ENCODE measurements around the gene EXD3. TPM values are rescaled to one million over a fixed set of nuclear protein-coding genes. Genes with fewer than 3 reads are reported as not detected.

Gene EXD3
- total RNA-seq, 1 experiment from 2014 or later: 15.3 TPM

DNA sequence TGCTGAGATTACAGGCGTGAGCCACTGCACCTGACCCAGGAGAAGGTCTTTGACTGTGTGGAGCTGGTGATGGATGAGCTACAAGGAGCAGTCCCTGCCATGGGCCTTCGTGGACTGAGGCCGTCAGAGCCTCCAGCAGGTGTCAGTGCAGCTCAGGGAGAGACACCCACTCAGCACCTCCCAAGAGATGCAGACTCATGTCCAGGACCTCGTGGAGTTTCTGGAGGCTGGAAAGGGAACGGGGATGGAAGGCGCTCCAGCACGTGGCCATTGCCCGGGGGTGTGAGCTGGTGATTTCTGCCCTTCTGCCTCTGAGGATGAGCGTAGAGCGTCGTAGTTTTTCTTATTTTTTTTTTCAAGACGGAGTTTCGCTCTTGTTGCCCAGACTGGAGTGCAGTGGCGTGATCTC is 136.0 kb downstream of the EXD3 start:
- H3K9me3 Mint-ChIP-seq: peaks cover 4 to 7% of the 10 kb centered on the region in 2 experiments
- Histone ChIP-seq H2BK20ac (ENCODE audit: low read depth, low read length, poor library complexity, severe bottlenecking) (no peak overlapping the region), H2AFZ (ENCODE audit: low read length) (no peak overlapping the region), H3K23ac (ENCODE audit: insufficient read length, low read depth, low read length) (no peak overlapping the region), H2BK12ac (ENCODE audit: insufficient read length, low read depth, low read length) (no peak overlapping the region), H2BK15ac (ENCODE audit: low read depth, low read length) (no peak overlapping the region), H3K23me2 (ENCODE audit: insufficient read length, low read depth, low read length, poor library complexity, severe bottlenecking) (no peaks in the 10 kb centered on the region), H4K91ac (ENCODE audit: insufficient read length, low read depth, low read length) (no peak overlapping the region), H3K27me3 (ENCODE audit: insufficient read depth, low read length) (no peaks in the 10 kb centered on the region), H2AK5ac (ENCODE audit: insufficient read length, low read length) (no peak overlapping the region), H3K4me1 (ENCODE audit: insufficient read depth, low read length) (no peaks in the 10 kb centered on the region), H3K14ac (ENCODE audit: insufficient read depth, low read length) (no peak overlapping the region), H3K4ac (ENCODE audit: low read depth, low read length) (no peak overlapping the region), H4K8ac (replicated peaks; ENCODE audit: insufficient read length, low read depth, low read length) (no peak overlapping the region), H3T11ph (ENCODE audit: low read length) (no peak overlapping the region), H3K9me3 (ENCODE audit: control insufficient read depth, low read depth, low read length) (no peaks in the 10 kb centered on the region), H4K5ac (ENCODE audit: insufficient read length, low read depth, low read length) (no peak overlapping the region), H3K9ac (ENCODE audit: extremely low read depth, insufficient read length, low read length) (no peak overlapping the region), H3K79me2 (ENCODE audit: insufficient read depth, low read length) (no peaks in the 10 kb centered on the region), H3K56ac (ENCODE audit: insufficient read length, low read depth, low read length) (no peak overlapping the region), H3K27ac (ENCODE audit: insufficient read length, low read depth, low read length) (no peak overlapping the region), H4K20me1 (ENCODE audit: control insufficient read depth, insufficient read depth, insufficient read length) (no peaks in the 10 kb centered on the region), H2BK5ac (ENCODE audit: insufficient read length, low read length) (no peak overlapping the region), H3K79me1 (ENCODE audit: insufficient read depth, low read depth, low read length, poor library complexity, severe bottlenecking) (no peaks in the 10 kb centered on the region), H2BK120ac (ENCODE audit: low read depth, low read length, poor library complexity, severe bottlenecking) (no peak overlapping the region), H3K18ac (ENCODE audit: insufficient read length, low read depth, low read length) (no peak overlapping the region), H3K4me2 (ENCODE audit: insufficient read depth, insufficient read length, low read length) (no peak overlapping the region)
- peaks cover 28% of the 10 kb centered on the region for H3K27me3 Mint-ChIP-seq (ENCODE audit: low read depth)
- H3K4me1 Mint-ChIP-seq: peaks cover 0 to 4% of the 10 kb centered on the region in 2 experiments; a peak in 1 of 4 replicates
- H3K36me3 Mint-ChIP-seq (ENCODE audit: insufficient read depth in 1 of 3, low read depth in 3 of 3): peaks cover 4% of the 10 kb centered on the region in 3 experiments; a peak in 5 of 7 replicates
- no peak overlapping the region; a peak in 1 of 7 replicates for H3K27ac Mint-ChIP-seq
- peak overlapping the region in 1 of 2 experiments; percentile 25; a peak in 2 of 5 replicates for H3K4me3 Mint-ChIP-seq
- no CpG with 5 or more reads among the region's 14 CpGs for WGBS (ENCODE audit: extremely low coverage, insufficient read length, low lambda C conversion rate)
- DNase-seq: peak; percentile 82
- TF ChIP-seq, protein P1, sequence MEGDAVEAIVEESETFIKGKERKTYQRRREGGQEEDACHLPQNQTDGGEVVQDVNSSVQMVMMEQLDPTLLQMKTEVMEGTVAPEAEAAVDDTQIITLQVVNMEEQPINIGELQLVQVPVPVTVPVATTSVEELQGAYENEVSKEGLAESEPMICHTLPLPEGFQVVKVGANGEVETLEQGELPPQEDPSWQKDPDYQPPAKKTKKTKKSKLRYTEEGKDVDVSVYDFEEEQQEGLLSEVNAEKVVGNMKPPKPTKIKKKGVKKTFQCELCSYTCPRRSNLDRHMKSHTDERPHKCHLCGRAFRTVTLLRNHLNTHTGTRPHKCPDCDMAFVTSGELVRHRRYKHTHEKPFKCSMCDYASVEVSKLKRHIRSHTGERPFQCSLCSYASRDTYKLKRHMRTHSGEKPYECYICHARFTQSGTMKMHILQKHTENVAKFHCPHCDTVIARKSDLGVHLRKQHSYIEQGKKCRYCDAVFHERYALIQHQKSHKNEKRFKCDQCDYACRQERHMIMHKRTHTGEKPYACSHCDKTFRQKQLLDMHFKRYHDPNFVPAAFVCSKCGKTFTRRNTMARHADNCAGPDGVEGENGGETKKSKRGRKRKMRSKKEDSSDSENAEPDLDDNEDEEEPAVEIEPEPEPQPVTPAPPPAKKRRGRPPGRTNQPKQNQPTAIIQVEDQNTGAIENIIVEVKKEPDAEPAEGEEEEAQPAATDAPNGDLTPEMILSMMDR (conservative IDR thresholded peaks at IDR 0.05): peak; percentile 75
